ENCODE measurements around the gene NEMP1. TPM values are rescaled to one million over a fixed set of nuclear protein-coding genes. Genes with fewer than 3 reads are reported as not detected.
"Not testable (repeated sequence)": the region's sequence is repeated elsewhere in the genome, so short reads cannot be mapped to it uniquely, and the experiment has no call there.

NEMP1 gene
- total RNA-seq, 6 experiments from 2014 or later = 3.8 to 6.2 (median 4.8) TPM

- DNase-seq = no peak
These were observed 14.5 kb downstream of the NEMP1 start for GRCh38 chr12:57063991-57064685.

GRCh38 chr12:57058454-57058853 lies 20.1 kb downstream of the NEMP1 start:
- Histone ChIP-seq H3K9me3 (no peaks in the 10 kb centered on the region), H3K4me3 (no peak overlapping the region), H3K36me3 (peaks cover 0 to 7% (median 2%) of the 10 kb centered on the region in 4 donors), H3K27me3 (no peaks in the 10 kb centered on the region), H3K4me1 (no peaks in the 10 kb centered on the region), H3K27ac (no peak overlapping the region)
- WGBS (ENCODE audit: insufficient coverage, low coverage, low lambda C conversion rate, missing lambda C conversion rate) = 85% methylated on average over 1 of the region's 1 CpG
- DNase-seq = no peak
- TF ChIP-seq CTCF (IDR thresholded peaks at IDR 0.05) (no peak), POLR2A (IDR thresholded peaks at IDR 0.05) (no peak)
- intact Hi-C loops (cut with DNase I) = loop anchor here in 1 of 2 donors (5.0 kb wide), 1 partner anchor 41 kb away; the partner anchor contains the start of gene TAC3
- ATAC-seq = no peak

More at GRCh38 chr12:57063991-57064685, 14.5 kb downstream of the NEMP1 start:
- Histone ChIP-seq H3K4me1 (no peaks in the 10 kb centered on the region), H3K4me3 (no peak overlapping the region), H3K9me3 (no peaks in the 10 kb centered on the region), H3K27me3 (no peaks in the 10 kb centered on the region), H3K27ac (no peak overlapping the region), H3K36me3 (peaks cover 0 to 7% (median 2%) of the 10 kb centered on the region in 4 donors)
- WGBS (ENCODE audit: insufficient coverage, low coverage, low lambda C conversion rate, missing lambda C conversion rate) = 49% methylated on average over 5 of the region's 5 CpGs
- ATAC-seq = peak in 2 of 4 donors; percentile 10 to 53
- TF ChIP-seq CTCF (IDR thresholded peaks at IDR 0.05) (no peak), POLR2A (IDR thresholded peaks at IDR 0.05) (no peak)
- intact Hi-C loops (cut with DNase I) = no loop called here

GRCh38 chr12:57057067-57057751 lies 21.4 kb downstream of the NEMP1 start:
- Histone ChIP-seq H3K9me3 (no peaks in the 10 kb centered on the region), H3K4me3 (no peak overlapping the region), H3K36me3 (peaks cover 0 to 7% (median 2%) of the 10 kb centered on the region in 4 donors), H3K27me3 (no peaks in the 10 kb centered on the region), H3K27ac (no peak overlapping the region), H3K4me1 (no peaks in the 10 kb centered on the region)
- ATAC-seq (no peak), DNase-seq (no peak)
- no peak for TF ChIP-seq CTCF (IDR thresholded peaks at IDR 0.05)
- no peak for TF ChIP-seq POLR2A (IDR thresholded peaks at IDR 0.05)
- intact Hi-C loops (cut with DNase I) = loop anchor here in 1 of 2 donors (5.0 kb wide), 1 partner anchor 40 kb away; the partner anchor contains the start of gene TAC3
- 85% methylated on average over 6 of the region's 6 CpGs for WGBS (ENCODE audit: insufficient coverage, low coverage, low lambda C conversion rate, missing lambda C conversion rate)

GRCh38 chr12:57055824-57056223 lies 22.8 kb downstream of the NEMP1 start:
- WGBS (ENCODE audit: insufficient coverage, low coverage, low lambda C conversion rate, missing lambda C conversion rate) = 80% methylated on average over 3 of the region's 3 CpGs
- ATAC-seq (no peak), DNase-seq (no peak)
- H3K4me1 ChIP-seq = no peaks in the 10 kb centered on the region
- H3K9me3 ChIP-seq = no peaks in the 10 kb centered on the region
- no peaks in the 10 kb centered on the region for H3K27me3 ChIP-seq
- TF ChIP-seq CTCF (IDR thresholded peaks at IDR 0.05) (no peak), POLR2A (IDR thresholded peaks at IDR 0.05) (no peak)
- no peak overlapping the region for H3K4me3 ChIP-seq
- intact Hi-C loops (cut with DNase I) = loop anchor here in 1 of 2 donors (5.0 kb wide), 1 partner anchor 39 kb away; the partner anchor contains the start of gene TAC3
- no peak overlapping the region for H3K27ac ChIP-seq
- H3K36me3 ChIP-seq = peaks cover 0 to 7% (median 2%) of the 10 kb centered on the region in 4 donors

GRCh38 chr12:57053901-57054300 lies 24.7 kb downstream of the NEMP1 start:
- WGBS (ENCODE audit: insufficient coverage, low coverage, low lambda C conversion rate, missing lambda C conversion rate) = 89% methylated on average over 4 of the region's 4 CpGs
- H3K9me3 ChIP-seq; H3K27ac ChIP-seq; H3K4me3 ChIP-seq; DNase-seq; ATAC-seq; intact Hi-C loops (cut with DNase I); H3K4me1 ChIP-seq; H3K36me3 ChIP-seq; H3K27me3 ChIP-seq: not testable (repeated sequence)

GRCh38 chr12:57053146-57053545 lies 25.4 kb downstream of the NEMP1 start:
- ATAC-seq; H3K4me3 ChIP-seq; H3K27ac ChIP-seq; H3K27me3 ChIP-seq; DNase-seq; H3K9me3 ChIP-seq; intact Hi-C loops (cut with DNase I); H3K4me1 ChIP-seq; H3K36me3 ChIP-seq: not testable (repeated sequence)
- WGBS (ENCODE audit: insufficient coverage, low coverage, low lambda C conversion rate, missing lambda C conversion rate) = 80% methylated on average over 4 of the region's 4 CpGs

Measured in right lobe of liver (tissue), 6 donors.